GM10266 (cell line): ENCODE results near the gene SPATC1L.

ENCODE experiments used
- DNase-seq: peaks from one replicate; pipeline ENCODE4 v3.0.0; 2012; ENCODE audit errors: extremely low spot score
- CTCF ChIP-seq: IDR thresholded peaks from 2 replicates; pipeline ENCODE4 v1.5.1; 2012; ENCODE audit warnings: mild to moderate bottlenecking, low read depth; ENCODE audit not compliant: control insufficient read depth, insufficient read depth; ENCODE audit errors: missing control alignments

The SPATC1L gene

GRCh38 chr21:46151989-46152926 lies 32.0 kb downstream of the SPATC1L start:
- no peak for TF ChIP-seq CTCF
- DNase-seq, result no peak

GRCh38 chr21:46151261-46151988 lies 32.8 kb downstream of the SPATC1L start:
- DNase-seq, result no peak
- TF ChIP-seq CTCF, result no peak

DNA sequence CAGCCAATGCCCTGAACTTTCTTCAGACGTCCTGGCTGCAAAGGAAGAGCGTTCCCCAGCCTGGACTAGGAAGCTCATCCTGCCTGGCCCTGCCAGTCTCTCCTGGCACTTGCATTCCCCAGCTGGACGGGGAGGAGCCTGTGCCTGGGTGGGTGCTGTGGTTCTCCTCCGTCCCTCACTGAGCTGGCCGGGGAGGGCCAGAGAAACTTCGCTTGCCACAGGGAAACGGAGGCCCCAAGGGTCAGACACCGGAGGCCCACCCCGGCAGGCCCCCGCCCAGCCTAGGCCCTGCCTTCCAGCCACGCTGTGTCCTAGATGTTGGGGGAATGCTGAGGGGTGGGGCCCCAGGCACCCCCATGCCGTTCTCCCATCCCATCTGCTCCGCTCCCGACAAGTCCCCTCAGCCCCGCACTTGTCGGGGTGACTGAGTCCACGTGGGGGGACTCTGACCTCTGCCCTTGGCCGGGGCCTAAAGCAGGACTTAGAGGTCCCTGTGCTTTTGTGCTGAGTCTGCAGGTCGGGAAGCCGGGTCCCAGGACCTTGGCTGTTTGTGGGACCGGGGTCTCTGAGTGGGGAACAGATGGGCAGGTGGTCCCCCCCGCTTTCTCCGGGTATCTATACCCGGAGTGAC lies 33.7 kb downstream of the SPATC1L start:
- no peak for DNase-seq
- TF ChIP-seq CTCF, result no peak

GRCh38 chr21:46150073-46150472 lies 34.2 kb downstream of the SPATC1L start:
- TF ChIP-seq CTCF, result no peak

GRCh38 chr21:46149205-46149901 lies 34.9 kb downstream of the SPATC1L start:
- no peak for TF ChIP-seq CTCF
- DNase-seq, result no peak

More at GRCh38 chr21:46150073-46150472, 34.2 kb downstream of the SPATC1L start:
- no peak for DNase-seq

- DNase-seq, result no peak
- no peak for TF ChIP-seq CTCF
Measured at GRCh38 chr21:46148106-46148505, 36.2 kb downstream of the SPATC1L start.
